Ovary (tissue), 9 donors: ENCODE results near the gene S1PR5. TPM values are rescaled to one million over a fixed set of nuclear protein-coding genes. Genes with fewer than 3 reads are reported as not detected.

Experiments
- DNase-seq, 5 donors: peaks; one replicate each; pipeline ENCODE4 v3.0.0-alpha.2; 2019 to 2020
- H3K27ac ChIP-seq, 2 donors: fragments of 200-600 bp; one replicate each; pipeline versions ENCODE4 v1.5.1 to v1.8.0; 2019 to 2022
- H3K27me3 ChIP-seq: fragments of 200-600 bp; one replicate; pipeline ENCODE4 v1.8.0; 2022
- H3K36me3 ChIP-seq: fragments of 200-600 bp; sonication (generic); one replicate; pipeline ENCODE4 v1.5.1; 2019
- H3K4me1 ChIP-seq: one replicate; pipeline ENCODE4 v1.8.1; 2013; ENCODE audit warnings: mild to moderate bottlenecking, moderate library complexity; ENCODE audit not compliant: insufficient read depth
- H3K4me3 ChIP-seq: fragments of 200-600 bp; sonication (generic); one replicate; pipeline ENCODE4 v1.5.1; 2017
- H3K9me3 ChIP-seq, 2 donors: fragments of 200-600 bp in 1 of 2; sonication (generic) in 1 of 2; one replicate each; pipeline versions ENCODE4 v1.5.1 to v1.8.1; 2013 to 2019; ENCODE audit warnings: mild to moderate bottlenecking in 1 of 2, moderate library complexity in 1 of 2
- CTCF ChIP-seq, 3 donors: fragments of 450-650 bp in 2 of 3; fragments of 200-600 bp in 1 of 3; IDR thresholded peaks; one replicate each; pipeline versions ENCODE4 v1.5.1 to v1.8.0; 2016 to 2022; ENCODE audit warnings: antibody characterized with exemption in 3 of 3, mild to moderate bottlenecking in 1 of 3
- EP300 ChIP-seq: sonication (generic); formaldehyde crosslinking; IDR thresholded peaks from one replicate; pipeline ENCODE4 v1.6.1; 2017; ENCODE audit warnings: antibody characterized with exemption
- POLR2A ChIP-seq: fragments of 450-650 bp; IDR thresholded peaks from one replicate; pipeline ENCODE4 v1.6.1; 2017; ENCODE audit warnings: antibody characterized with exemption, mild to moderate bottlenecking, moderate library complexity
- WGBS, 3 donors: extraction: QIAGEN DNeasy Blood & Tissue Kit in 1 of 3; methylation state at CpG; one replicate each; pipeline versions ENCODE4 v1.1.5 to v1.1.7; 2013 to 2017; 5-methylcytosine and 5-hydroxymethylcytosine counted together
- intact Hi-C, 4 donors: fragments of 100-400 bp; cut with DNase I; formaldehyde crosslinking; loops; one replicate each; pipeline versions ENCODE4 v1.11.0 to v1.15.1; 2022 to 2023
- polyA plus RNA-seq, 2 donors: library from polyadenylated mRNA; stranded (reverse); fragments of 200-250 nt in 1 of 2; fragments of 350-450 nt in 1 of 2; fragmentation: Illumina TruSeq in 1 of 2; extraction: RNeasy Lipid Tissue Mini Kit (QIAGEN cat#74804) in 1 of 2; gene quantifications; one replicate each; pipeline ENCODE4 v1.2.3, GENCODE V29; 2013 to 2014
- total RNA-seq, 7 donors: library from RNA; depleted of rRNA in 2 of 7; stranded (reverse); fragments of >200 nt in 2 of 7; fragmentation: NEBNext Ultra II Directional in 3 of 7; extraction: Animal tissue kit (Norgen Biotek cat#: 25700) in 3 of 7; gene quantifications; one replicate each; pipeline versions ENCODE4 v1.1.0 to v1.2.4, GENCODE V29; 2016 to 2023
- donor health status: DM: no; HTN: no; CAD: no; lungs with moderate emphysema.
- donor health status: DM: no; HTN: no; CAD: no.
- donor health status: Bipolar disorder and iron deficiency.
- donor health status: DM: yes; HTN: yes; CAD: no.
- donor health status: DM: no; HTN: no; CAD: no.
- donor health status: DM: yes; HTN: yes; CAD: no.

Gene S1PR5
- total and polyA plus RNA-seq, 9 donors = 0.12 to 1.4 (median 0.34) TPM; not detected in 1

- Histone ChIP-seq H3K4me1 (peaks cover 3% of the 10 kb centered on the region), H3K36me3 (no peaks in the 10 kb centered on the region), H3K9me3 (no peaks in the 10 kb centered on the region), H3K27ac (no peak overlapping the region), H3K4me3 (no peak overlapping the region), H3K27me3 (peaks cover 4% of the 10 kb centered on the region)
- 11 to 19% (median 13%) methylated on average over 33 of the region's 33 CpGs for WGBS, 3 donors
- intact Hi-C loops = no loop called here
- DNase-seq = no peak
- TF ChIP-seq EP300 (no peak), POLR2A (no peak), CTCF (IDR thresholded peaks at IDR 0.05) (no peak)
Measured at GRCh38 chr19:10518444-10519361, 1.5 kb upstream of the S1PR5 start.

DNA sequence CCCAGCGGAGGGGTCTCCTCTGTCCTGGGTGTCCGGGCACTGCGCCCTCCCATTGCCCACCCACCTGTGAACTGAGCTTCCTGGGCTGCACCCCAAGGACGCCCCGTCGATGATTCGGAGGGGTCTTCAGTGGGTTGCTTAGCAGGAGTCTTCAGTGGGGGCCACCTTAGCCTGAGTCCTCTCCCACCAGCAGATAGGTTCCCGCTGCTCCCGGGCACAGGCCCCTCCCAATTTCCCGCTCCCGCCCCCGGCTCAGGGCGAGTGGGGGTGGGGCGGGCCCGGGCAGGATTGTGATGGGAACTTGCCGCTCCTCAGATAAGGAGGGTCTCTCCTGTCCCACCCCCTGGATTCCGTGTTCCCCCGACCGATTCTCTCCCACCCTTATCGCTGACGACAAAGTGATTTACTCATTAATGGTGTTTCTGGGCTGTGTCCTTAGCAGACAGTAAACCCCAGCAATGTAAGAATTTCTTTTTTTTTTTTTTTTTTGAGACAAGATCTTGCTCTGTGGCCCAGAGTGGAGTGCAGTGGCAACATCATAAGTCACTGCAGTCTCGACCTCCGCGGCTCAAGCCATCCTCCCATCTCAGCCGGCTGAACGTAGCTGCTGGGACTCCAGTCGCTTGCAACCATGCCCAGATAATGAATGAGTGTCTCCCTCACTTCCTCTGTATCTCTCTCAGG lies 655 bp upstream of the S1PR5 start:
- WGBS, 3 donors = 0 to 1% (median 1%) methylated on average over 26 to 27 of the region's 27 CpGs
- Histone ChIP-seq H3K36me3 (no peaks in the 10 kb centered on the region), H3K9me3 (no peaks in the 10 kb centered on the region), H3K27me3 (peaks cover 4% of the 10 kb centered on the region), H3K4me1 (peaks cover 3% of the 10 kb centered on the region), H3K27ac (no peak overlapping the region), H3K4me3 (no peak overlapping the region)
- TF ChIP-seq POLR2A = no peak
- TF ChIP-seq EP300 = no peak
- TF ChIP-seq CTCF (IDR thresholded peaks at IDR 0.05) = no peak
- intact Hi-C loops = no loop called here
- DNase-seq = no peak

DNA sequence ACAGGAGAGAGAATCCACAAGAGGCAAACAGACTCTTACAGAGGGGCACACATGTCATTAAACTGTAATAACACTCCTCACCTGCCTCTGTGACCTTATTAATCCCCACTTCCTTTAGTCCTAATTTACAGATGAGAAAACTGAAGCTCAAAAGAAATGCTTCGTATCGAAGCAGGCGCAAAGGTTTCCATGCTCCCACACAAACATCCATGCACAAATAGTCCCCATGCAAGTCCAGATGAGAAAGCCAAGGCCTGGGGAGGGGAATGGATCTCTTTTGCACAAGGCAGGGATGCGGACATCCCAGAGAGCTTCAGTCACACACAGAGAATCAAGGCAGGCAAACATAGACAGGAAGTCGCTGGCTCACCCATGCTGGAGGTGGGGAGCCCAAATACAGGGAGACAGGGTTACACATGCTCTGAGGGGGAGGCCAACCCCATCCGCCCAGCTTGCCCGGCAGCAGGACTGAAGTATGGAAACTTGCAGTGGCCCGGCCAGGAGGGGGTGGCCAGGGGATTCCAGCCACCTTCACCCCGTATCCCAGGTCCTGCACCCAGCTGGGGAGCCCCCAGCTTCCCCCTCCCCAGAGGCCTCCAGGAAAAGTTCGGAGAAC lies 468 bp downstream of the S1PR5 start:
- no peaks in the 10 kb centered on the region for H3K9me3 ChIP-seq
- peaks cover 4% of the 10 kb centered on the region for H3K27me3 ChIP-seq
- intact Hi-C loops = no loop called here
- no peak for DNase-seq
- WGBS, 3 donors = 27 to 42% (median 30%) methylated on average over 7 to 10 of the region's 10 CpGs
- no peak overlapping the region for H3K27ac ChIP-seq
- TF ChIP-seq POLR2A = no peak
- no peak for TF ChIP-seq CTCF (IDR thresholded peaks at IDR 0.05)
- TF ChIP-seq EP300 = no peak
- no peak overlapping the region for H3K4me3 ChIP-seq
- peaks cover 3% of the 10 kb centered on the region for H3K4me1 ChIP-seq
- no peaks in the 10 kb centered on the region for H3K36me3 ChIP-seq

DNA sequence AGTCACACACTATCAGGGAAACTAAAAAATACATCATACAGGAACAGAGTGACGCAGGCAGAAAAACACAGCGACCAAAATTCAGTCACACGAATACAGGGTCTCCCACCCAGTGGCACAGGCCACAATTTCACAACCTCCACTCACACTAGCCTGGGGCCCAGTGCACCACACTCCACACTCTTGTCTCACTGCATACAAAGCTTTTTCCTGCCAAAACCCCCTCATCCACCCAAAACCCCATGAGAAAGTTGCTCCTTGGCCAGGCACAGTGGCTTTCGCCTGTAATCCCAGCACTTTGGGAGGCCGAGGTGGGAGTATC lies 1.2 kb downstream of the S1PR5 start:
- TF ChIP-seq POLR2A (no peak), CTCF (IDR thresholded peaks at IDR 0.05) (no peak), EP300 (no peak)
- WGBS, 3 donors = 86 to 95% (median 95%) methylated on average over 5 of the region's 5 CpGs
- Histone ChIP-seq H3K9me3 (no peaks in the 10 kb centered on the region), H3K27me3 (peaks cover 4% of the 10 kb centered on the region), H3K4me3 (no peak overlapping the region), H3K27ac (no peak overlapping the region), H3K36me3 (no peaks in the 10 kb centered on the region), H3K4me1 (peaks cover 3% of the 10 kb centered on the region)
- intact Hi-C loops = no loop called here
- no peak for DNase-seq
